ENCODE measurements around the gene CTDSP2. TPM values are rescaled to one million over a fixed set of nuclear protein-coding genes. Genes with fewer than 3 reads are reported as not detected.

The CTDSP2 gene
- total and polyA plus RNA-seq, 10 of the 15 experiments (the other 5 are each of a cell fraction or from before 2014, with no cell fraction given) = 17.3 to 98.2 (median 54.1) TPM

GRCh38 chr12:57875753-57876547 is 29.4 kb upstream of the CTDSP2 start:
- POLR2A ChIA-PET = no interaction called here
- H3K36me3 ChIP-seq (ENCODE audit: control insufficient read depth in 2 of 2, insufficient read depth in 2 of 2, low read length in 1 of 2) = no peaks in the 10 kb centered on the region
- H2AFZ ChIP-seq (ENCODE audit: control insufficient read depth, low read depth, low read length) = no peak overlapping the region
- H4K20me1 ChIP-seq (ENCODE audit: control insufficient read depth, insufficient read depth) = no peaks in the 10 kb centered on the region
- no peaks in the 10 kb centered on the region; a peak in 1 of 4 replicates for H3K27me3 ChIP-seq (replicated peaks in 1 of 2; ENCODE audit: control insufficient read depth in 2 of 2, insufficient read depth in 2 of 2, low read length in 1 of 2)
- FAIRE-seq (no peak), ATAC-seq (no peak), DNase-seq (ENCODE audit: low read depth, low spot score) (no peak)
- intact Hi-C loops (cut with micrococcal nuclease; ENCODE audit: unreplicated experiment) (no loop called here), in situ Hi-C loops (cut with MboI) (no loop called here)
- 52% methylated on average over 5 of the region's 5 CpGs for WGBS (ENCODE audit: insufficient coverage, insufficient replicate concordance, low lambda C conversion rate, missing lambda C conversion rate)
- no peak overlapping the region for H3K27ac ChIP-seq (ENCODE audit: control insufficient read depth, insufficient read depth)
- H3K9me3 ChIP-seq (replicated peaks; ENCODE audit: control insufficient read depth, insufficient read depth, low read length) = no peaks in the 10 kb centered on the region; the same call in 2 of the 3 replicates
- H3K4me3 ChIP-seq = no peak overlapping the region
- SMC1A ChIA-PET (ENCODE audit: uncharacterized antibody, unreplicated experiment) = interaction anchor here (2.5 kb wide), 1 partner anchor 23 kb away, joined by 6 read pairs; no protein-coding TSS in a partner anchor
- BruUV-seq (replicated peaks) = no TSS peak
- CTCF ChIA-PET = interaction anchor here (1.7 kb wide), 1 partner anchor 9 kb away, joined by 8 read pairs; no protein-coding TSS in a partner anchor
- H3K79me2 ChIP-seq (ENCODE audit: control insufficient read depth, insufficient read depth, low read length) = no peaks in the 10 kb centered on the region
- H3K4me1 ChIP-seq (ENCODE audit: control insufficient read depth, insufficient read depth, low read length) = peaks cover 6% of the 10 kb centered on the region; the same call in 1 of the 2 replicates
- TF ChIP-seq GATAD2B (conservative IDR thresholded peaks at IDR 0.05; ENCODE audit: low read depth) (no peak), SUZ12 (IDR thresholded peaks at IDR 0.05; ENCODE audit: unreplicated experiment) (no peak), RUNX3 (IDR thresholded peaks at IDR 0.05; ENCODE audit: low read length) (no peak), STAT3 (IDR thresholded peaks at IDR 0.05; ENCODE audit: low read depth, low read length) (no peak), USF1 (IDR thresholded peaks at IDR 0.05; ENCODE audit: borderline replicate concordance, extremely low read length, insufficient read depth, low read depth, low read length) (no peak), CBX3 (IDR thresholded peaks at IDR 0.05; ENCODE audit: borderline replicate concordance, low read depth) (no peak), EED (IDR thresholded peaks at IDR 0.05; ENCODE audit: low read depth) (no peak)
- no peak overlapping the region for H3K9ac ChIP-seq (ENCODE audit: control insufficient read depth, insufficient read depth, low read length)
- no peak overlapping the region for H3K4me2 ChIP-seq (ENCODE audit: control insufficient read depth, insufficient read depth)
- RAD21 ChIA-PET (ENCODE audit: unreplicated experiment) = no interaction called here
